Measurements from ENCODE around the gene PDE4D. TPM values are rescaled to one million over a fixed set of nuclear protein-coding genes. Genes with fewer than 3 reads are reported as not detected.

The PDE4D gene
- total RNA-seq, 1 donor from 2014 or later = 44.8 TPM

DNA sequence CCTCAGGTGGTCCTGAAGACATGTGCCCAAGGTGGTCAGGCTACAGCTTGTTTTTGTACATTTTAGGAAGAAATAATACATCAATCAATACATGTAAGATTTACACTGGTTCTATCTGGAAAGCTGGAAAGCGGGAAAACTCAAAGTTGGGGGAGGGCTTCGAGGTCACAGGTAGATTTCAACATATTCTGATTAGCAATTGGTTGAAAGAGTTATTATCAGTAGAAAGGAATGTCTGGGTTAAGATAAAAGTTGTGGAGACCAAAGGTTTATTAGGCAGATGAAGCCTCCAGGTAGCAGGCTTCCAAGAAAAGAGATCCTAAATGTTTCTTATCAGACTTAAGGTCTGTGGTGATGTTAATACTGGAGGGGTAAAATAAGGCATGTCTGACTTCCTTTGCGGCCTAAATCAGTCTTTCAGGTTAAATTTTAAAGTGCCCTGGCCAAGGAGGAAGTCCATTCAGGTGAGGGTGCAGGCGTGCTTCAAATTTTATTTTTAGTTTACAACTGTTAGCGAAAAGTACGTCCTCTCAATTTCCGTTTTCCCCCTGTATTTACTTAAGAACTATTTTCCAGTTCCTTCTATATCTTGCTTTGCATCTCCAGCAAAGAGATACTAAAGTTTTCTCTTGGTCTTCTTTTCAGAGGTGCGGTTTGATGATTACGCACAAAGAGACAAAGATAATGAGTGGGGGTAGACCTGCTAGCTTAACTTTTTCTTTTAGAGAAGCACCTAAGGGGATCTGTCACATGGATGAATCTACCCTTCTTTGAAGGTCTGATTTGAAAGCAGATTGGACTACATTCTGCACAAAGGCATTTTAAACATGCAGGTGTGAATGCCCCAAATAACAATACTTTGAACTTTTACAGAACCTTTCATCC lies 732.1 kb downstream of the PDE4D start:
- Histone ChIP-seq H3K36me3 (no peaks in the 10 kb centered on the region), H3K27me3 (no peaks in the 10 kb centered on the region), H3K9me3 (no peaks in the 10 kb centered on the region), H3K4me3 (no peak overlapping the region), H3K4me1 (peaks cover 0 to 2% of the 10 kb centered on the region in 2 donors), H3K27ac (no peak overlapping the region)
- no peak for DNase-seq (ENCODE audit: low spot score in 2 of 2)
- TF ChIP-seq, protein P1, sequence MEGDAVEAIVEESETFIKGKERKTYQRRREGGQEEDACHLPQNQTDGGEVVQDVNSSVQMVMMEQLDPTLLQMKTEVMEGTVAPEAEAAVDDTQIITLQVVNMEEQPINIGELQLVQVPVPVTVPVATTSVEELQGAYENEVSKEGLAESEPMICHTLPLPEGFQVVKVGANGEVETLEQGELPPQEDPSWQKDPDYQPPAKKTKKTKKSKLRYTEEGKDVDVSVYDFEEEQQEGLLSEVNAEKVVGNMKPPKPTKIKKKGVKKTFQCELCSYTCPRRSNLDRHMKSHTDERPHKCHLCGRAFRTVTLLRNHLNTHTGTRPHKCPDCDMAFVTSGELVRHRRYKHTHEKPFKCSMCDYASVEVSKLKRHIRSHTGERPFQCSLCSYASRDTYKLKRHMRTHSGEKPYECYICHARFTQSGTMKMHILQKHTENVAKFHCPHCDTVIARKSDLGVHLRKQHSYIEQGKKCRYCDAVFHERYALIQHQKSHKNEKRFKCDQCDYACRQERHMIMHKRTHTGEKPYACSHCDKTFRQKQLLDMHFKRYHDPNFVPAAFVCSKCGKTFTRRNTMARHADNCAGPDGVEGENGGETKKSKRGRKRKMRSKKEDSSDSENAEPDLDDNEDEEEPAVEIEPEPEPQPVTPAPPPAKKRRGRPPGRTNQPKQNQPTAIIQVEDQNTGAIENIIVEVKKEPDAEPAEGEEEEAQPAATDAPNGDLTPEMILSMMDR (IDR thresholded peaks at IDR 0.05) = no peak
- intact Hi-C loops (cut with DNase I) = no loop called here

DNA sequence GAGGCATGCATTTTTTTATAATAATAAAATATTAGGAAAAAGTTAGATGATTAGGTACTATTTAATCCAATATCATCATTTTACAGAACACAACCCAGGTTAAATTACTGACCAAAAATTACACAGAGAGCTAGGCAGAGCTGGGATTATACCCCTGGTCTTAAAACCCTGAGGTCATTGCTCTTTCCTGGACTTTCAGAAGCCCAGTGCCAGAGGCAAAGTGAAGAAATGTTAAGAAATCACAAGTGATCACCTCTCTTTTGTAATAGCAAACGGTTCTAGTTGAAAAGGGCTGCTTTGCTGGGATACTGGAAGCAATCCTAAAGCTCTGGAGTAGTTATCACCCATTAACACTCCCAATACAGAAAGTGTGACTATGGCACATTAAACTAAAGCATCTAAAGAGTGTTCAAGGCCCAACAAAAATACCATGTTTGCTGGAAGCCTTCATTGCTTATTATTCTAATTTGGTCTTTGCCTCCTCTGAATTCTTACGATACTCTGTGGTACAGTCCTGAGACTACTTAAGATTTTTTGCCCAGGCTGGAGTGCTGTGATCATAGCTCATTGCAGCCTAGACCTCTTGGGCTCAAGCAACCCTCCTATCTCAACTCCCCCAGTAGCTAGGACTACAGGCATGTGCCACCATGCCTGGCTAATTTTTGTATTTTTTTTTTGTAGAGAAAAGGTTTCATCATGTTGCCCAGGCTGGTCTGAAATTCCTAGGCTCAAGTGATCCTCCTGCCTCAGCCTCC lies 734.7 kb downstream of the PDE4D start:
- Histone ChIP-seq H3K27me3 (no peaks in the 10 kb centered on the region), H3K4me3 (no peak overlapping the region), H3K9me3 (no peaks in the 10 kb centered on the region), H3K4me1 (peaks cover 0 to 2% of the 10 kb centered on the region in 2 donors), H3K36me3 (no peaks in the 10 kb centered on the region), H3K27ac (peak overlapping the region in 1 of 2 donors; percentile 61)
- intact Hi-C loops (cut with DNase I) = no loop called here
- TF ChIP-seq, protein P1 (IDR thresholded peaks at IDR 0.05) = no peak
- no peak for DNase-seq (ENCODE audit: low spot score in 2 of 2)

DNA sequence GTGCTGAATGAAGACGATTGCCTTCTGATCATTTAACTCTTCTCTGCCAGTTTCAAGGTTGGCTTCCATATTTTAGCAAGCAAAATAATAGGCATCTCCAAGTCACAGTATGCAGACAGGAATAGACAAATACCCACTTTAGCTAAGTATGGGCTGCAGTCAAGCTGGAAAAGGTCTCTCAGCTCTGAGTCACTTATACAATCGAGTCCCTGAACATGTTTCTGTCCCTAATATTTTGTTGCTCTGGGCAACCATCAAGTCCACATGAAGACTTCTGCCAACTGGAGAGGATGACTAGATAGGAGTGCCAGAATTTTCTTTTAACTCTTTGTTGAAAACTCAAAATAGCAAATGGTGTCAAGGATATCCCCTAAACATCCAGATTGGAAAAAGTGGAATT lies 735.4 kb downstream of the PDE4D start:
- intact Hi-C loops (cut with DNase I) = no loop called here
- no peaks in the 10 kb centered on the region for H3K27me3 ChIP-seq
- peak overlapping the region in 1 of 2 donors; percentile 61 for H3K27ac ChIP-seq
- no peaks in the 10 kb centered on the region for H3K36me3 ChIP-seq
- H3K9me3 ChIP-seq = no peaks in the 10 kb centered on the region
- H3K4me1 ChIP-seq = peaks cover 0 to 2% of the 10 kb centered on the region in 2 donors
- TF ChIP-seq, protein P1 (IDR thresholded peaks at IDR 0.05) = no peak
- DNase-seq (ENCODE audit: low spot score in 2 of 2) = no peak
- H3K4me3 ChIP-seq = no peak overlapping the region

DNA sequence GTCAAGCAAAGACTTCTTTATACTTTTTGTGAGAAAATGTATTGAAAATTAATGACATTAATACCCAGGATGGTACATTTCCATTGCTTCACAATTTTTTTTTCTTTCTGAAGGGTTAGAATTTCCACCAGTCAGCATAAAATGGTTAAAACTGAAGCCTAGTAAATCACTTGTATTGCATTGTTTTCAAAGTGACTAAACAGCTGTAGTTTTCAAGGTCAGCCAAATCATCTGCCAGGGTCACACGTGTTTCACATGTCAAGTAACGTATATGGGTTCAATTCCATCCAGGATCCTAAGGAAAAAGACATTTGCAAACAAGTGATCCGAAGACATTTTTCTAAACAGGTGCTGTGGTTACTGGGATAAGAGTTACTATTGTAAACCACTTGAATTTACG lies 736.5 kb downstream of the PDE4D start:
- Histone ChIP-seq H3K36me3 (no peaks in the 10 kb centered on the region), H3K27ac (no peak overlapping the region), H3K27me3 (no peaks in the 10 kb centered on the region), H3K4me1 (peaks cover 0 to 2% of the 10 kb centered on the region in 2 donors), H3K4me3 (no peak overlapping the region), H3K9me3 (no peaks in the 10 kb centered on the region)
- TF ChIP-seq, protein P1 (IDR thresholded peaks at IDR 0.05) = no peak
- intact Hi-C loops (cut with DNase I) = no loop called here
- no peak for DNase-seq (ENCODE audit: low spot score in 2 of 2)

DNA sequence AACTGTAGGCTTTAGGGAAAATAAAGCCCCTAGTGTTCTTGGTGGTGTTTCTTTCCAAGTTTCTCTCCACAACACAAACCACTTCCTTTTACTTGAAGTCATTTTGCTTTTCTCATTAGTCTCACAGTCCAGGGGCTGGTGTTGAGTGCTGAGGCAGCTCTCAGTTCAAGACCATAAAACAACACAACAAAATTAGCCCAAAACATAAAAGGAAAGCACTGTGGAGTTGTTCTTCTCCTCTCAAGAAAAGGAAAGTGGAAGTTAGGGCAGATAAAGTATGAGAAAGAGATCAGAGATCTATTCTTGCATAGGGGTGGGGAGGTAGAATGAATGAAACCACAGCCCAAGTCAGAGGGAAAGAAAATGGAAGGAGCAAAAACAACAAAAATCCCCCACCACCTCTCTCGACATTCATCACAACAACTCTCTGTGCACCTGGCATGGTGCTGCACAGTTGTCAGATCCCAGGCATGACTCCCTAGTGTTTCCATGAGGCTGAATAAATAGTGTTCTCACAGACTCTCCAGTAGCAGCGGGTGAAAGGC lies 740.8 kb downstream of the PDE4D start:
- DNase-seq (ENCODE audit: low spot score in 2 of 2) = no peak
- Histone ChIP-seq H3K4me1 (no peaks in the 10 kb centered on the region), H3K4me3 (no peak overlapping the region), H3K9me3 (no peaks in the 10 kb centered on the region), H3K36me3 (no peaks in the 10 kb centered on the region), H3K27ac (no peak overlapping the region), H3K27me3 (no peaks in the 10 kb centered on the region)
- TF ChIP-seq, protein P1 (IDR thresholded peaks at IDR 0.05) = no peak
- intact Hi-C loops (cut with DNase I) = no loop called here
